Ishikawa (cell line): ENCODE measurements around the gene MMP26.

Experiments used
- EP300 ChIP-seq: IDR thresholded peaks from 2 replicates; pipeline ENCODE4 v1.6.1; 2012; ENCODE audit warnings: borderline replicate concordance
- FOXM1 ChIP-seq: IDR thresholded peaks from 2 replicates; pipeline ENCODE4 v1.6.1; 2012; ENCODE audit warnings: low read depth, borderline replicate concordance
- MAX ChIP-seq: IDR thresholded peaks from 2 replicates; pipeline ENCODE4 v1.6.1; 2012
- REST ChIP-seq: IDR thresholded peaks from 2 replicates; pipeline ENCODE4 v1.6.1; 2012; ENCODE audit warnings: low read depth, mild to moderate bottlenecking
- TCF12 ChIP-seq: IDR thresholded peaks from 2 replicates; pipeline ENCODE4 v1.6.1; 2012; ENCODE audit warnings: low read depth
- ZBTB7A ChIP-seq: IDR thresholded peaks from 2 replicates; pipeline ENCODE4 v1.6.1; 2012; ENCODE audit warnings: low read depth

DNA sequence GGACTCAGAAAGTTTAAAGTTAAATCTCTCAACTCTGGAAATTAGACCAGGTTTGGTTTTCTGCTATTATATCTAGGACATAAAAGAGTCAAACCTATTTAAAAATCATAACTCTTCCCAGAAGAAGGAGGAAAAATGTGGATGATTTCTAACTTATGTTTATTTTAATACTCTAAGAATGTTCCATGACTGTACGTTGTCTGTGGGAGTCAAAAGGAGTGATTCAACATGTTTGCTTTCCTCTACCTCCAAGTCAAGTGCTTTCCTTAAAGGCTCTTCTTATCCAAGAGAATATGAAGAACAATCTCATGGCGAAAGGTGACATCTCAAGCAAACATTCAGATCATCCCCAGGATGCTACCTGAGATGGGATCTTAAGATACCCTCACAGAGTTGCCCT, 39.2 kb upstream of the MMP26 start:
- no peak for TF ChIP-seq EP300
- TF ChIP-seq FOXM1 = no peak
- TF ChIP-seq TCF12 = no peak
- TF ChIP-seq MAX = no peak
- TF ChIP-seq REST = no peak
- no peak for TF ChIP-seq ZBTB7A
